ENCODE results near the gene TBC1D2B.
"Not testable (repeated sequence)": the region's sequence is repeated elsewhere in the genome, so short reads cannot be mapped to it uniquely, and the experiment has no call there.

Gene TBC1D2B

GRCh38 chr15:78002996-78003395, 74.5 kb downstream of the TBC1D2B start:
- no peak for DNase-seq (ENCODE audit: low read depth)

- DNase-seq (ENCODE audit: low read depth): no peak
Measured at GRCh38 chr15:78001656-78002055, 75.9 kb downstream of the TBC1D2B start.

GRCh38 chr15:78000927-78001249, 76.6 kb downstream of the TBC1D2B start:
- DNase-seq (ENCODE audit: low read depth): no peak

GRCh38 chr15:78000091-78000926, 77.2 kb downstream of the TBC1D2B start:
- no peak for DNase-seq (ENCODE audit: low read depth)

- DNase-seq (ENCODE audit: low read depth): no peak
Measured at GRCh38 chr15:77999486-77999885, 78.0 kb downstream of the TBC1D2B start.

GRCh38 chr15:77998592-77998991, 78.9 kb downstream of the TBC1D2B start:
- no peak for DNase-seq (ENCODE audit: low read depth)

- not testable (repeated sequence) for DNase-seq (ENCODE audit: low read depth)
Measured at GRCh38 chr15:77997761-77998554, 79.6 kb downstream of the TBC1D2B start.

GRCh38 chr15:77997221-77997620, 80.3 kb downstream of the TBC1D2B start:
- not testable (repeated sequence) for DNase-seq (ENCODE audit: low read depth)

- not testable (repeated sequence) for DNase-seq (ENCODE audit: low read depth)
Measured at GRCh38 chr15:77996713-77997171, 80.8 kb downstream of the TBC1D2B start.

- not testable (repeated sequence) for DNase-seq (ENCODE audit: low read depth)
Measured at GRCh38 chr15:77996226-77996625, 81.3 kb downstream of the TBC1D2B start.

GRCh38 chr15:77995537-77995918, 82.0 kb downstream of the TBC1D2B start:
- DNase-seq (ENCODE audit: low read depth): not testable (repeated sequence)

GRCh38 chr15:77994893-77995536, 82.5 kb downstream of the TBC1D2B start:
- peak; percentile 55 for DNase-seq (ENCODE audit: low read depth)

- DNase-seq (ENCODE audit: low read depth): peak; percentile 91
Measured at GRCh38 chr15:77993970-77994693, 83.4 kb downstream of the TBC1D2B start.

- DNase-seq (ENCODE audit: low read depth): no peak
Measured at GRCh38 chr15:77993374-77993911, 84.1 kb downstream of the TBC1D2B start.

- no peak for DNase-seq (ENCODE audit: low read depth)
Measured at GRCh38 chr15:77992356-77993222, 84.9 kb downstream of the TBC1D2B start.

- DNase-seq (ENCODE audit: low read depth): peak; percentile 68
Measured at GRCh38 chr15:77991658-77992201, 85.8 kb downstream of the TBC1D2B start.

- no peak for DNase-seq (ENCODE audit: low read depth)
Measured at GRCh38 chr15:77991029-77991406, 86.5 kb downstream of the TBC1D2B start.

GRCh38 chr15:77989296-77990143, 88.0 kb downstream of the TBC1D2B start:
- DNase-seq (ENCODE audit: low read depth): no peak
